ENCODE data around the gene CDH23. TPM values are rescaled to one million over a fixed set of nuclear protein-coding genes. Genes with fewer than 3 reads are reported as not detected.

Gene CDH23
- total RNA-seq, 1 experiment from 2014 or later: not detected

GRCh38 chr10:71665456-71665855, 268.7 kb downstream of the CDH23 start:
- POLR2A ChIA-PET (ENCODE audit: unreplicated experiment): no interaction called here

GRCh38 chr10:71666639-71667386, 270.1 kb downstream of the CDH23 start:
- BruUV-seq (replicated peaks): no TSS peak
- Histone ChIP-seq H3K36me3 (ENCODE audit: low read depth, low read length) (no peaks in the 10 kb centered on the region), H2AFZ (ENCODE audit: low read length) (no peak overlapping the region), H3K4me1 (ENCODE audit: insufficient read depth, low read length) (no peaks in the 10 kb centered on the region), H3K27me3 (ENCODE audit: low read length) (no peaks in the 10 kb centered on the region), H3K27ac (ENCODE audit: low read length) (no peak overlapping the region), H3K4me2 (ENCODE audit: low read length) (no peak overlapping the region), H3F3A (ENCODE audit: low read length, unreplicated experiment) (no peaks in the 10 kb centered on the region), H3K4me3 (ENCODE audit: low read length) (no peak overlapping the region), H4K20me1 (ENCODE audit: low read length) (no peaks in the 10 kb centered on the region), H3K9me3 (ENCODE audit: low read length) (no peaks in the 10 kb centered on the region), H3K79me2 (ENCODE audit: low read length) (no peaks in the 10 kb centered on the region), H3K9me2 (replicated peaks; ENCODE audit: low read length) (no peaks in the 10 kb centered on the region), H3K9ac (ENCODE audit: low read length) (no peak overlapping the region)
- DNase-seq (no peak), ATAC-seq (no peak)
- intact Hi-C loops (cut with micrococcal nuclease): no loop called here
- POLR2A ChIA-PET (ENCODE audit: unreplicated experiment): no interaction called here
- TF ChIP-seq CTCF (conservative IDR thresholded peaks at IDR 0.05; ENCODE audit: low read depth, low read length): no peak
- no peak for TF ChIP-seq EZH2 (IDR thresholded peaks at IDR 0.05; ENCODE audit: low read length, unreplicated experiment)
- no peak for TF ChIP-seq EZH2phosphoT487 (IDR thresholded peaks at IDR 0.05; ENCODE audit: borderline replicate concordance, low read length)
- CTCF ChIA-PET: no interaction called here

More at GRCh38 chr10:71665456-71665855, 268.7 kb downstream of the CDH23 start:
- H3K9me2 ChIP-seq (replicated peaks; ENCODE audit: low read length): no peaks in the 10 kb centered on the region
- no peak overlapping the region for H3K4me3 ChIP-seq (ENCODE audit: low read length)
- BruUV-seq (replicated peaks): no TSS peak
- no peak overlapping the region for H3K9ac ChIP-seq (ENCODE audit: low read length)
- H4K20me1 ChIP-seq (ENCODE audit: low read length): no peaks in the 10 kb centered on the region
- H3K36me3 ChIP-seq (ENCODE audit: low read depth, low read length): no peaks in the 10 kb centered on the region
- TF ChIP-seq EZH2phosphoT487 (IDR thresholded peaks at IDR 0.05; ENCODE audit: borderline replicate concordance, low read length) (no peak), EZH2 (IDR thresholded peaks at IDR 0.05; ENCODE audit: low read length, unreplicated experiment) (no peak), CTCF (conservative IDR thresholded peaks at IDR 0.05; ENCODE audit: low read depth, low read length) (no peak)
- H3K27me3 ChIP-seq (ENCODE audit: low read length): no peaks in the 10 kb centered on the region
- intact Hi-C loops (cut with micrococcal nuclease): no loop called here
- ATAC-seq (no peak), DNase-seq (no peak)
- no peaks in the 10 kb centered on the region for H3K9me3 ChIP-seq (ENCODE audit: low read length)
- H3K4me1 ChIP-seq (ENCODE audit: insufficient read depth, low read length): no peaks in the 10 kb centered on the region
- H2AFZ ChIP-seq (ENCODE audit: low read length): no peak overlapping the region
- no peak overlapping the region for H3K27ac ChIP-seq (ENCODE audit: low read length)
- no peaks in the 10 kb centered on the region for H3K79me2 ChIP-seq (ENCODE audit: low read length)
- no peak overlapping the region for H3K4me2 ChIP-seq (ENCODE audit: low read length)
- no peaks in the 10 kb centered on the region for H3F3A ChIP-seq (ENCODE audit: low read length, unreplicated experiment)
- CTCF ChIA-PET: no interaction called here

GRCh38 chr10:71667387-71667752, 270.6 kb downstream of the CDH23 start:
- no peaks in the 10 kb centered on the region for H3K9me2 ChIP-seq (replicated peaks; ENCODE audit: low read length)
- H3K4me2 ChIP-seq (ENCODE audit: low read length): no peak overlapping the region
- H3K9ac ChIP-seq (ENCODE audit: low read length): no peak overlapping the region
- DNase-seq: no peak
- no peak overlapping the region for H3K27ac ChIP-seq (ENCODE audit: low read length)
- H3K36me3 ChIP-seq (ENCODE audit: low read depth, low read length): no peaks in the 10 kb centered on the region
- POLR2A ChIA-PET (ENCODE audit: unreplicated experiment): no interaction called here
- H3K79me2 ChIP-seq (ENCODE audit: low read length): no peaks in the 10 kb centered on the region
- no peaks in the 10 kb centered on the region for H4K20me1 ChIP-seq (ENCODE audit: low read length)
- BruUV-seq (replicated peaks): no TSS peak
- no peaks in the 10 kb centered on the region for H3F3A ChIP-seq (ENCODE audit: low read length, unreplicated experiment)
- CTCF ChIA-PET: no interaction called here
- no peak for ATAC-seq
- no peaks in the 10 kb centered on the region for H3K4me1 ChIP-seq (ENCODE audit: insufficient read depth, low read length)
- no peaks in the 10 kb centered on the region for H3K9me3 ChIP-seq (ENCODE audit: low read length)
- TF ChIP-seq CTCF (conservative IDR thresholded peaks at IDR 0.05; ENCODE audit: low read depth, low read length): no peak
- no peak for TF ChIP-seq EZH2phosphoT487 (IDR thresholded peaks at IDR 0.05; ENCODE audit: borderline replicate concordance, low read length)
- TF ChIP-seq EZH2 (IDR thresholded peaks at IDR 0.05; ENCODE audit: low read length, unreplicated experiment): no peak
- intact Hi-C loops (cut with micrococcal nuclease): no loop called here
- no peak overlapping the region for H2AFZ ChIP-seq (ENCODE audit: low read length)
- no peak overlapping the region for H3K4me3 ChIP-seq (ENCODE audit: low read length)
- no peaks in the 10 kb centered on the region for H3K27me3 ChIP-seq (ENCODE audit: low read length)
